SK-N-SH (cell line): Measurements from ENCODE around the gene SKIL.
"Not testable (repeated sequence)": the region's sequence is repeated elsewhere in the genome, so short reads cannot be mapped to it uniquely, and the experiment has no call there.

ENCODE experiments used
- CTCF ChIP-seq: fragments of 200-600 bp; sonication (generic); IDR thresholded peaks from 2 replicates; pipeline ENCODE4 v1.6.1; 2017; ENCODE audit warnings: antibody characterized with exemption, mild to moderate bottlenecking, moderate library complexity
- EP300 ChIP-seq, 2 experiments: IDR thresholded peaks; 2 replicates each; pipeline versions ENCODE4 v1.4.0 to v1.6.1; 2012; ENCODE audit warnings: borderline replicate concordance in 1 of 2, low read depth in 1 of 2, low read length in 1 of 2
- FOXJ3 ChIP-seq: sonication (generic); formaldehyde crosslinking; IDR thresholded peaks from 2 replicates; pipeline ENCODE4 v1.5.1; 2020; ENCODE audit warnings: mild to moderate bottlenecking, missing genetic modification reagents
- MAX ChIP-seq: IDR thresholded peaks from 2 replicates; pipeline ENCODE4 v1.4.0; 2012; ENCODE audit warnings: low read depth
- POLR2AphosphoS5 ChIP-seq: IDR thresholded peaks from 2 replicates; pipeline ENCODE4 v1.6.1; 2012; ENCODE audit warnings: low read depth, low read length
- REST ChIP-seq: IDR thresholded peaks from 2 replicates; pipeline ENCODE4 v1.6.1; 2012; ENCODE audit warnings: mild to moderate bottlenecking, low read depth, low read length, moderate library complexity
- RFX5 ChIP-seq: IDR thresholded peaks from 2 replicates; pipeline ENCODE4 v1.6.1; 2012; ENCODE audit warnings: mild to moderate bottlenecking, improper control_type of control experiment, low read length
- SIN3A ChIP-seq: IDR thresholded peaks from 2 replicates; pipeline ENCODE4 v1.6.1; 2012; ENCODE audit warnings: low read depth, mild to moderate bottlenecking, low read length, moderate library complexity, borderline replicate concordance
- SMC3 ChIP-seq: IDR thresholded peaks from 2 replicates; pipeline ENCODE4 v1.6.1; 2012; ENCODE audit warnings: low read depth, low read length, improper control_type of control experiment
- USF2 ChIP-seq: fragments of 150-350 bp; IDR thresholded peaks from 2 replicates; pipeline ENCODE4 v1.6.1; 2017; ENCODE audit warnings: antibody characterized with exemption, low read length, low read depth, borderline replicate concordance
- YY1 ChIP-seq: IDR thresholded peaks from 2 replicates; pipeline ENCODE4 v1.4.0; 2012; ENCODE audit warnings: low read depth, mild to moderate bottlenecking

GRCh38 chr3:170342273-170342672 is 15.2 kb upstream of the SKIL start:
- not testable (repeated sequence) for TF ChIP-seq CTCF; USF2; EP300 (IDR thresholded peaks at IDR 0.05; ENCODE audit: borderline replicate concordance in 1 of 2, low read depth in 1 of 2, low read length in 1 of 2); POLR2AphosphoS5; MAX; REST; FOXJ3 (CRISPR knock-in tag); SMC3; SIN3A; RFX5; YY1
